ENCODE measurements around the gene CHPF2.

DNA sequence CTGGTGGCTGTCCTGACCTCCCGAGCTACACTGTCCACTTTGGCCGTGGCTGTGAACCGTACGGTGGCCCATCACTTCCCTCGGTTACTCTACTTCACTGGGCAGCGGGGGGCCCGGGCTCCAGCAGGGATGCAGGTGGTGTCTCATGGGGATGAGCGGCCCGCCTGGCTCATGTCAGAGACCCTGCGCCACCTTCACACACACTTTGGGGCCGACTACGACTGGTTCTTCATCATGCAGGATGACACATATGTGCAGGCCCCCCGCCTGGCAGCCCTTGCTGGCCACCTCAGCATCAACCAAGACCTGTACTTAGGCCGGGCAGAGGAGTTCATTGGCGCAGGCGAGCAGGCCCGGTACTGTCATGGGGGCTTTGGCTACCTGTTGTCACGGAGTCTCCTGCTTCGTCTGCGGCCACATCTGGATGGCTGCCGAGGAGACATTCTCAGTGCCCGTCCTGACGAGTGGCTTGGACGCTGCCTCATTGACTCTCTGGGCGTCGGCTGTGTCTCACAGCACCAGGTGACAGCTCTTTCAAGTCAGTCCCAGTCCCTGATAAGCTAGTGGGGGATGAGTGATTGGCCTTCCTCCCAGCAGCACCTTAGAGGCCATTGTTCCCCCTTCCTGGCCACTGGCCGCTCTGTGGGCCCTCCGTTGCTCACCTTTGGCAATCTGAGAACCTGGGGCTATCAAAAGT, 3.0 kb downstream of the CHPF2 start:
- TF ChIP-seq, protein P1, sequence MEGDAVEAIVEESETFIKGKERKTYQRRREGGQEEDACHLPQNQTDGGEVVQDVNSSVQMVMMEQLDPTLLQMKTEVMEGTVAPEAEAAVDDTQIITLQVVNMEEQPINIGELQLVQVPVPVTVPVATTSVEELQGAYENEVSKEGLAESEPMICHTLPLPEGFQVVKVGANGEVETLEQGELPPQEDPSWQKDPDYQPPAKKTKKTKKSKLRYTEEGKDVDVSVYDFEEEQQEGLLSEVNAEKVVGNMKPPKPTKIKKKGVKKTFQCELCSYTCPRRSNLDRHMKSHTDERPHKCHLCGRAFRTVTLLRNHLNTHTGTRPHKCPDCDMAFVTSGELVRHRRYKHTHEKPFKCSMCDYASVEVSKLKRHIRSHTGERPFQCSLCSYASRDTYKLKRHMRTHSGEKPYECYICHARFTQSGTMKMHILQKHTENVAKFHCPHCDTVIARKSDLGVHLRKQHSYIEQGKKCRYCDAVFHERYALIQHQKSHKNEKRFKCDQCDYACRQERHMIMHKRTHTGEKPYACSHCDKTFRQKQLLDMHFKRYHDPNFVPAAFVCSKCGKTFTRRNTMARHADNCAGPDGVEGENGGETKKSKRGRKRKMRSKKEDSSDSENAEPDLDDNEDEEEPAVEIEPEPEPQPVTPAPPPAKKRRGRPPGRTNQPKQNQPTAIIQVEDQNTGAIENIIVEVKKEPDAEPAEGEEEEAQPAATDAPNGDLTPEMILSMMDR (IDR thresholded peaks at IDR 0.05), result no peak
- no peak for TF ChIP-seq POLR2A (IDR thresholded peaks at IDR 0.05)

Data from testis (tissue), 2 donors.